Karpas-422 (cell line): ENCODE results near the gene CHRNG. TPM values are rescaled to one million over a fixed set of nuclear protein-coding genes. Genes with fewer than 3 reads are reported as not detected.

Experiments used
- DNase-seq: peaks from one replicate; pipeline ENCODE4 v3.0.0-alpha.2; 2015
- H2AFZ ChIP-seq: fragments of 200-600 bp; sonication (generic); 2 replicates; pipeline ENCODE4 v1.6.1; 2014; ENCODE audit warnings: antibody characterized with exemption, low read length, mixed read lengths
- H3K27ac ChIP-seq: fragments of 200-600 bp; sonication (generic); 2 replicates; pipeline ENCODE4 v1.5.1; 2014; ENCODE audit warnings: mild to moderate bottlenecking, low read length, moderate library complexity
- H3K27me3 ChIP-seq: fragments of 200-600 bp; sonication (generic); 2 replicates; pipeline ENCODE4 v1.6.1; 2014; ENCODE audit warnings: low read length, mixed read lengths
- H3K36me3 ChIP-seq: fragments of 200-600 bp; sonication (generic); 2 replicates; pipeline ENCODE4 v1.6.1; 2014; ENCODE audit warnings: low read length, mixed read lengths; ENCODE audit not compliant: insufficient read depth
- H3K4me1 ChIP-seq: fragments of 200-600 bp; sonication (generic); 2 replicates; pipeline ENCODE4 v1.6.1; 2014; ENCODE audit warnings: mild to moderate bottlenecking, low read length, mixed read lengths
- H3K4me2 ChIP-seq: fragments of 200-600 bp; sonication (generic); 2 replicates; pipeline ENCODE4 v1.6.1; 2014; ENCODE audit warnings: low read length, low read depth, mild to moderate bottlenecking; ENCODE audit not compliant: poor library complexity, severe bottlenecking
- H3K4me3 ChIP-seq: fragments of 200-600 bp; sonication (generic); 2 replicates; pipeline ENCODE4 v1.5.1; 2014; ENCODE audit warnings: mild to moderate bottlenecking, antibody characterized with exemption, low read length, mixed read lengths
- H3K79me2 ChIP-seq: fragments of 200-600 bp; sonication (generic); 2 replicates; pipeline ENCODE4 v1.6.1; 2014; ENCODE audit warnings: mild to moderate bottlenecking, low read length, mixed read lengths
- H3K9ac ChIP-seq: fragments of 200-600 bp; sonication (generic); 2 replicates; pipeline ENCODE4 v1.6.0; 2014; ENCODE audit warnings: low read length
- H3K9me2 ChIP-seq: fragments of 200-600 bp; sonication (generic), shearing (Covaris generic); replicated peaks from 2 replicates; pipeline ENCODE4 v1.6.0; 2014; ENCODE audit warnings: mild to moderate bottlenecking, low read length, moderate library complexity; ENCODE audit not compliant: insufficient read depth
- H3K9me3 ChIP-seq: fragments of 300-700, 200-600 bp; sonication (generic); 2 replicates; pipeline ENCODE4 v1.6.1; 2014; ENCODE audit warnings: low read length, mixed read lengths
- H4K20me1 ChIP-seq: fragments of 200-600 bp; sonication (generic); 2 replicates; pipeline ENCODE4 v1.6.1; 2014; ENCODE audit warnings: mild to moderate bottlenecking, antibody characterized with exemption, low read length, low read depth; ENCODE audit not compliant: insufficient read depth
- total RNA-seq: library from RNA; depleted of rRNA; stranded (reverse); fragments of >200 nt; shearing (Covaris generic); gene quantifications from 2 replicates; pipeline ENCODE4 v1.2.3, GENCODE V29; 2014; ENCODE audit warnings: low replicate concordance; rRNA removed

CHRNG gene, protein sequence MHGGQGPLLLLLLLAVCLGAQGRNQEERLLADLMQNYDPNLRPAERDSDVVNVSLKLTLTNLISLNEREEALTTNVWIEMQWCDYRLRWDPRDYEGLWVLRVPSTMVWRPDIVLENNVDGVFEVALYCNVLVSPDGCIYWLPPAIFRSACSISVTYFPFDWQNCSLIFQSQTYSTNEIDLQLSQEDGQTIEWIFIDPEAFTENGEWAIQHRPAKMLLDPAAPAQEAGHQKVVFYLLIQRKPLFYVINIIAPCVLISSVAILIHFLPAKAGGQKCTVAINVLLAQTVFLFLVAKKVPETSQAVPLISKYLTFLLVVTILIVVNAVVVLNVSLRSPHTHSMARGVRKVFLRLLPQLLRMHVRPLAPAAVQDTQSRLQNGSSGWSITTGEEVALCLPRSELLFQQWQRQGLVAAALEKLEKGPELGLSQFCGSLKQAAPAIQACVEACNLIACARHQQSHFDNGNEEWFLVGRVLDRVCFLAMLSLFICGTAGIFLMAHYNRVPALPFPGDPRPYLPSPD
- total RNA-seq = not detected in 2 replicates

DNA sequence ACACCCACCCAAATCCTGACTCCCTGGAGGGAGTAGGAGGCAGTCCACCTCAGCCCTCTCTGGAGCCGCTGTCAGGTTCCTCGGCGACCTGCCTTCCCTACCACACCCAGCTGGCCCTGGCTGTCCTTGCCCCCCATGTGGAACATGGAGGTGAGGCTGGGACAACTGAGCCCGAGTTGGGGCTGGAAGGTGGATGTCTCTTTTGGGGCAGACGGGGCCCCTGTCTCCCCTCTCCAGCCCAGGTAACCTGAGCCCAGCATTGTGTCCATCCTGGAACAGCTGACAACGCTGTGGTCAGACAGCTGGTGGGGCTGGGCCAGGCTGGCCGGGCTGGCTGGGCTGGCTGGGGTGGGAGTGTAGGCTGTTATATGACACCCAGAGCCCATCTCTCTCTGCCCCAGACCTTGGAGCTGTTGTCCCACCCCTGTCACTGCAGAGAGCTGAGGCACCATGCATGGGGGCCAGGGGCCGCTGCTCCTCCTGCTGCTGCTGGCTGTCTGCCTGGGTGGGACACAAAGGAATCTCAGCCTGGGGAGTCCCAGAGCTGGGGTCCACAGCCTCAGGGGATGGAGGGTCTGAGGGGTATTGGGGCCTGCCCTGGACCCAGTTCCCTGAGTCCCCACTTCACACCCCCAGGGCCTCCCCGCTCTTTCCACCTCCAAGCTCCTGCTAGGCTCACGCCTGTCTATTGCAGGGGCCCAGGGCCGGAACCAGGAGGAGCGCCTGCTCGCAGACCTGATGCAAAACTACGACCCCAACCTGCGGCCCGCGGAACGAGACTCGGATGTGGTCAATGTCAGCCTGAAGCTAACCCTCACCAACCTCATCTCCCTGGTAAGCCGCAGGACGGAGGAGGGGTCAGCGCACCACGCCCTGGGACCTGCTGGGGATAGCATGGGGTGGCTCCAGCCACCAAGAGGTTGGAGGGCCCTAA, at the start of gene CHRNG:
Gene CHRNG (plus strand): TSS at position 395 of the 934 bp plus-strand sequence. CDS start 56 bp downstream, at position 451.
- H3K27me3 ChIP-seq = peaks cover 3% of the 10 kb centered on the region; the same call in 1 of the 2 replicates
- H3K4me1 ChIP-seq = no peaks in the 10 kb centered on the region; the same call in 1 of the 2 replicates
- no peak within 1 kb of the TSS for H3K27ac ChIP-seq
- H4K20me1 ChIP-seq = peaks cover 54% of the 10 kb centered on the region; the same call in 1 of the 2 replicates
- H3K36me3 ChIP-seq = no peaks in the 10 kb centered on the region; the same call in 1 of the 2 replicates
- no peak within 1 kb of the TSS for H3K4me3 ChIP-seq
- H2AFZ ChIP-seq = no peak within 1 kb of the TSS
- H3K79me2 ChIP-seq = no peaks in the 10 kb centered on the region
- no peaks in the 10 kb centered on the region for H3K9me2 ChIP-seq
- H3K9me3 ChIP-seq = peaks cover 7% of the 10 kb centered on the region
- DNase-seq = no peak
- H3K4me2 ChIP-seq = no peak within 1 kb of the TSS
- H3K9ac ChIP-seq = no peak within 1 kb of the TSS

DNA sequence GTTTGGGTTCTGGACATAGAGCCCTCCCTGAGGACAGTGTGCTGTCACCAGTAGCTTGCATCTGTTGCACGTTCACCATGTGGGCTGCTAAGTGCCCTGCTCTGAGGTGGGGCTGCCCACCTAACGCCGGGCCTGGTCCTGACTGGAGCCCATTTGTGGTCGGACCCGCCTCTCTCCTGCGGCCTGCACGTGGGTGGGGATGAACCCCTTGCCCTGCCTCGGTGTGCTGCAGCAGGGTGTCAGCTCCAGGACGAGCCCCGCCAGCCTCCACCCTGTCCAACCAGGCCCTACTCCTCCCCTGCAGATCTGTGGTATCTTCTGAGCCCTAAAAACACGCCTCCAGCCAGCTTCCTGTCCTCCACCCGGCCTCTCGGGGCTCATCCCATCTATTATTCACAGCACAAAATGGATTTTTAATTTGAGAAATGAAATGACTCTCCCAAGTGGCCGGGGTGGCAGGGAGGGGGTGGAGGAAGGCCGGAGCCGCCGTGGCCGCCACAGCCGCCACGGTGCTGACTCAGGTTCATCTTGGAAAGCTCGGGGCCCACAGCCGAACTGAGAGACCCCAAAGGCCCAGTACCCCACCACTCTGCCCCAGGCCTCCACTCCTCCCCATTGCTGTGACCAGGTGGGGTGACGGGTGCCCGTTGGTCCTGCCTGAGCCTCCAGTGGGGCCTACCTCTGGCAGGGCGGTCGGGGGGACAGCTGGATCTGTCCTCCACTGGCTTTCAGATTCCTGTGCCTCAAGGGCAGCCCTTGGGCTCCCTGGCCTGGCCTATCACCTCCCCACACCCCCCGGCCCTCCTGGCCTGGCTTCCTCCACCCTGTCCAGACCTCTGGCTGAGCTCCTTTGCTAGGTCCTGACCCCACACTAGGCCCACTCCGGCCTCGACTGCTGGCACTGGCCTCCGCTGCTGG, 49.0 kb upstream of the CHRNG start:
- no peaks in the 10 kb centered on the region for H3K27me3 ChIP-seq
- H3K9me2 ChIP-seq = no peaks in the 10 kb centered on the region
- no peak overlapping the region for H2AFZ ChIP-seq
- peaks cover 4% of the 10 kb centered on the region; the same call in 1 of the 2 replicates for H3K4me1 ChIP-seq
- H3K4me2 ChIP-seq = no peak overlapping the region
- no peak overlapping the region for H3K9ac ChIP-seq
- H3K4me3 ChIP-seq = no peak overlapping the region
- H3K79me2 ChIP-seq = no peaks in the 10 kb centered on the region
- no peak overlapping the region for H3K27ac ChIP-seq
- no peaks in the 10 kb centered on the region for H3K36me3 ChIP-seq
- DNase-seq = no peak
- no peaks in the 10 kb centered on the region for H4K20me1 ChIP-seq
- H3K9me3 ChIP-seq = no peaks in the 10 kb centered on the region

DNA sequence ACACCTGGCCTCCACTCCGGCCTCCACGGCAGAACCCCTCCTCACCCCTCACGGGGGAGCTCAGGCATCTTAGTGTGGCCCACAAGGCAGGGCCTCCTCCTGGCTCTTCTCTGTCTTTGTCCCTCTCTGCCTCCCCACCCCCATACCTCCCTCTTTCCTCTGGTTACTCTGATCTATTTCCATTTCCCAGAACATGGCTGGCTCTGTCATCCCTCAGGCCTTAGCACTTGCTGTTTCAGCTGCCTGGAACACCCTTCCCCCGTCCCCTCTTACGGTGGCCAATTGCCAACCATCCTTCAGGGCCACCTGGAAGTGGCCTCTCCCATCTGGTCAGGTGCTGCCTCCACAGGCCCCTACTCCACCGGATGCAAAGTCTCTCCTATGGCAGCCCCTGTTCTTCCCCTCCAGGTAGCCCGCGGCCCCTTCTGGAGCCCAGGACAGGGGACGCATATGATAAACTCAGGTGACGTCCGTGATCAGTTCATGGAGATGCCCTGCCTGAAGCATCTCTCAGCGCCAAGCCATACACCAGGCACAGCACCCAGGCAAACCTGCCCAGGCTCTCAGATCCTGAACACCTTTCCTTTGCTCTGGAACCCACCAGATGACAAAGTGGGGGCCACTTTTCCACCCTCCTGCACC, 48.2 kb upstream of the CHRNG start:
- DNase-seq = no peak
- H3K27me3 ChIP-seq = no peaks in the 10 kb centered on the region
- H3K79me2 ChIP-seq = no peaks in the 10 kb centered on the region
- no peak overlapping the region for H3K27ac ChIP-seq
- no peak overlapping the region for H3K4me2 ChIP-seq
- H2AFZ ChIP-seq = no peak overlapping the region
- H3K9me2 ChIP-seq = no peaks in the 10 kb centered on the region
- H3K9ac ChIP-seq = no peak overlapping the region
- no peaks in the 10 kb centered on the region for H3K9me3 ChIP-seq
- no peak overlapping the region for H3K4me3 ChIP-seq
- H3K4me1 ChIP-seq = peaks cover 4% of the 10 kb centered on the region; the same call in 1 of the 2 replicates
- no peaks in the 10 kb centered on the region for H3K36me3 ChIP-seq
- no peaks in the 10 kb centered on the region for H4K20me1 ChIP-seq

DNA sequence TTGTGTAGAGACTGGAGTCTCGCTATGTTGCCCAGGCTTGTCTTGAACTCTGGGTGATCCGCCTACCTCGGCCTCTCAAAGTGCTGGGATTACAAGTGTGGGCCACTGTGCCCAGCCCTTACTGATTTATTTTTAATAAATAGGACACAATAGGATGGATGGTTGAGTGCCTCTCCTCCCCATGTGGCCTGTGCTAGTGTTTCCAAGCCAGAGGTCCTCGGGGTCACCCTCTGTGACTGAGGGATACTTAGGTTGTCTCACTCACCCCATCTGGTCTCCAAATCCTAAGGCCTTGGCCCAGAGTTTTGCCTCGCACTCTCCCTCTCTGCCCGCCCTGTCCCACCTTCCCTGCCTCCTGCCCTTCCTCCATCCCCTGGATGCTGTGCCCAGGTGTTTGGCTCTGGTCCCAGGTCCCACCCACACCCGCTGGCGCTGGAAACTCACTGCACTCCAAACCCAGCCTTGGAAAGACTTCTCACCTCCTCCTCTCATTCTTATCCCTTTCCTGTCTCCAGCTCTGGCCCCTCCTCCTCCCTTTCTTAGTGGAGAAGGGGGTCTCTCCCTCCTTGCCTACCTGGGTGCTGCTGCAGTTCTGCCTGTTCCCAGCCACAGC, 47.1 kb upstream of the CHRNG start:
- DNase-seq = no peak
- H3K36me3 ChIP-seq = no peaks in the 10 kb centered on the region
- H3K4me3 ChIP-seq = no peak overlapping the region
- peaks cover 4% of the 10 kb centered on the region; the same call in 1 of the 2 replicates for H3K4me1 ChIP-seq
- no peaks in the 10 kb centered on the region for H3K27me3 ChIP-seq
- no peak overlapping the region for H3K4me2 ChIP-seq
- no peaks in the 10 kb centered on the region for H3K9me3 ChIP-seq
- no peaks in the 10 kb centered on the region for H4K20me1 ChIP-seq
- H2AFZ ChIP-seq = no peak overlapping the region
- no peak overlapping the region for H3K9ac ChIP-seq
- H3K79me2 ChIP-seq = no peaks in the 10 kb centered on the region
- H3K27ac ChIP-seq = no peak overlapping the region
- H3K9me2 ChIP-seq = no peaks in the 10 kb centered on the region

DNA sequence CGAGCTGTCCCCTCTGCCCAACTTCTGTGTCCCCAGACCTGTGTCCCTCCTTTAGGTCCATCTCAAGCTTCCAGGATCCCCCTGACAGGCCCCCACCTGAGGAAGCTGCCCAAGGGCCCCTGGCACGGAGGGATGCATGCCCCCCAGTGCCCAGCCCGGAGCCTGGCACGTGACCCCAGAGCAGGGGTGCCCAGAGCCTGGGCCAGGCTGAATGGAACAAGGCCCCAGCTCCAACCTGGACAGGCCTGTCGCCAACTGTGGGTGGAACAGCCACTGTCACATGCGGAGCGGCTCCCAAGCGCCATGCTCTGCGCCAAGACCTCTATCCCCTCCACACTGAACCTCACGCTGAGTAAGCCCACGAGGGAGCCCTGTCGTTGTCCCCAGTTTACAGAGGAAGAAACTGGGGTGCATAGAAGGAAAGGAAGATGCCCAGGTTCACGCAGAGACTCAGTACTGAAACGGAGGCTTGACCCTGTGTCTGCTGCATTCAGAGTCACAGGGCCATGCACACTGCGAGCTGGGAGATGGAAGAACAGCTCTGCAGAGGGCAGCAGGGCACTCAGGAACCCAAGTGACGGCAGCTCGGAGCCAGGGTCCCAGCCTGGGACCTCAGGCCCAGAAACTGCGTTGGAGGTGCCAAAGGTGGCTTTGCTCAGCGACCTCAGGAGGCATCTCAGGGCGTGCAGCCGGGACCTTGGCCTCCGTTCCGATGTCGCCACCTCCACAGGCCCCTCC, 46.4 kb upstream of the CHRNG start:
- Histone ChIP-seq H3K9me2 (no peaks in the 10 kb centered on the region), H3K9me3 (no peaks in the 10 kb centered on the region), H2AFZ (no peak overlapping the region), H3K27me3 (no peaks in the 10 kb centered on the region), H3K9ac (no peak overlapping the region), H3K4me1 (peaks cover 4% of the 10 kb centered on the region; the same call in 1 of the 2 replicates), H3K27ac (no peak overlapping the region), H4K20me1 (no peaks in the 10 kb centered on the region), H3K36me3 (no peaks in the 10 kb centered on the region), H3K79me2 (no peaks in the 10 kb centered on the region), H3K4me2 (no peak overlapping the region), H3K4me3 (no peak overlapping the region)
- no peak for DNase-seq

DNA sequence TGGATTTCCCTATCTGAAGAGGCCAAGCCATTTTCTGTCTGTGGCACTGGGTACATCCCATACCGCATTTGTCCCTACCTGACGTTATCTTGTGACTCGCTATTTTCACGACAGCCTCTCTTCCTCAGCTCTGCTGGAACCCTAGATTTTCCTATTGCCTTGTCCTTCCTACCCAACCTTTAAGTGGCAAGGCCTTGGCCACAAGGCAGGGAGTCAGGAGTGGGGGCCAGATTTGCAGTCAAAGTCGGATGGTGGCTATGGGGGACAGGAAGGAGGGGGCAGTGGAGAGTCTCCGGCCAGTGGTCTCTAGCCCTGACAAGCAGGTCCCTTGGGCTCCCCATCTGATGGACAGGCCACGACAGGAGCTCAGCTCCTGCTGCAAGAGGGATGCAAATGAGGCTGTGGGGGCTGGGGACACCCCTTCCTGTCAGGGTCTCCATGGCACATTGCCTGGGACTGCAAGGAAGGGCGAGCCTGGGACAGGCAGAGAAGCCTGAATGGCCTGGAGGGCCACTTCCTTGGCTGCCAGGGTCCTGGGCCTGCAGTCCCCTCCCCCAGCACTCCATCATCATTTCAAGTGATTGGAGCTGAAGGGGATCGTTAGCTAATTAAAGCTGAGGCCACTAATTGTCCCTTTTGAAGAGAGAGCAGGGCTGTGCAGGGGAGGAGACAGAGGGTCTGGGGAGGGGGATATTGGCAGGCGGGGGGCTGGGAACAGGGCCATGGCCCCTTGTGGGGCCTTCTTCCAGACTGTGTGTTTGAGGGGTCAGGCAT, 45.6 kb upstream of the CHRNG start:
- peaks cover 4% of the 10 kb centered on the region; the same call in 1 of the 2 replicates for H3K4me1 ChIP-seq
- H3K4me3 ChIP-seq = no peak overlapping the region
- no peak for DNase-seq
- H2AFZ ChIP-seq = no peak overlapping the region
- H3K36me3 ChIP-seq = no peaks in the 10 kb centered on the region
- H3K9me2 ChIP-seq = no peaks in the 10 kb centered on the region
- H3K27ac ChIP-seq = no peak overlapping the region
- no peak overlapping the region for H3K4me2 ChIP-seq
- no peaks in the 10 kb centered on the region for H3K9me3 ChIP-seq
- H3K79me2 ChIP-seq = no peaks in the 10 kb centered on the region
- no peaks in the 10 kb centered on the region for H3K27me3 ChIP-seq
- no peak overlapping the region for H3K9ac ChIP-seq
- H4K20me1 ChIP-seq = no peaks in the 10 kb centered on the region
